GM18526 (cell line): ENCODE results near the gene TMEM184B.
A peak's percentile ranks its signal among the peaks of the same experiment; 100 is the strongest.

Experiments used
- POLR2A ChIP-seq: IDR thresholded peaks from 3 replicates; pipeline ENCODE4 v1.6.1; 2011; ENCODE audit not compliant: insufficient read length; ENCODE audit errors: extremely low read depth

The TMEM184B gene

GRCh38 chr22:38272373-38273134 is at the start of gene TMEM184B:
TMEM184B (minus strand) TSS chr22:38273010; CDS start chr22:38247961, 25,049 bp downstream.
- peak; percentile 58 for TF ChIP-seq POLR2A

- no peak for TF ChIP-seq POLR2A
These were observed 48.0 kb upstream of the TMEM184B start for GRCh38 chr22:38320605-38321402.

DNA sequence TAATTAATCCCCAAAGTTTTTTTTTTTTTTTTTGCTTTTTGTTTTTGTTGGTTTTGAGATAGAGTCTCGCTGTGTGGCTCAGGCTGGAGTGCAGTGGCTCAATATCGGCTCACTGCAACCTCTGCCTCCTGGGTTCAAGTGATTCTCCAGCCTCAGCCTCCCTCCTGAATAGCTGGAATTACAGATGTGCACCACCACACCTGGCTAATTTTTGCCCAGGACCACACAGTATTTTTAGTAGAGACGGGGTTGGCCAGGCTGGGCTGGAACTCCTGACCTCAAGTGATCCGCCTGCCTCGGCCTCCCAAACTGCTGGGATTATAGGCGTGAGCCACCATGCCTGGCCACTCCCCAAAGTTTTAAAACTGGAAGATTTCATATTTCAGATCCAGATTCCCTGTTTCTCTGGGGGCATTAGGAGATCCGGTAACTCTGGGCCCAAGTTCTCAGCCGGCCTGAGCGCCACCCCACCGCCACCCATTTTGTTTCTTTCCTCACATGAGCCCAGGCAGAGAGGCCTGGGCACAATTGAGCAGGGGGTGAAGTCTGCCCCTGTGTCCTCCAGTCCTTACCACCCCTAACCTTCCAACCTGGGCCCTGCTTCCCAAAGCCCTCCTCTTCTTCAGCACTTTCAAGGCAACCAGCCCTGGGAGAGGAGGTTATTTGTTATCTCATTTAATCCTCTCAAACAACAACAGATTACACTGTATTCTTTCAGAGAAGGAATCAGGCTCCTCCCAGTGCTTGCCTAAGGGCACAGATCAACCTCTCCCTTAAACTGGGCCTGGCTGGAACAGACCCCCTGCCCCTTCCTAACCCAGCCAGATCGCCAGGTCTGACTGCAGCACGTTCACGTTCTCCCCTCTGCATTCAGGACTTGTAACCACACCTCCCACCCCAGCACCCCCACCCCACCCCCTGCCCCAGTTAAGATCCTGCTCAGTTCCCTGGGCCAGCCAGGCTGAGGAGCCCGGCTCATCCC is 46.3 kb upstream of the TMEM184B start:
- TF ChIP-seq POLR2A, result no peak

DNA sequence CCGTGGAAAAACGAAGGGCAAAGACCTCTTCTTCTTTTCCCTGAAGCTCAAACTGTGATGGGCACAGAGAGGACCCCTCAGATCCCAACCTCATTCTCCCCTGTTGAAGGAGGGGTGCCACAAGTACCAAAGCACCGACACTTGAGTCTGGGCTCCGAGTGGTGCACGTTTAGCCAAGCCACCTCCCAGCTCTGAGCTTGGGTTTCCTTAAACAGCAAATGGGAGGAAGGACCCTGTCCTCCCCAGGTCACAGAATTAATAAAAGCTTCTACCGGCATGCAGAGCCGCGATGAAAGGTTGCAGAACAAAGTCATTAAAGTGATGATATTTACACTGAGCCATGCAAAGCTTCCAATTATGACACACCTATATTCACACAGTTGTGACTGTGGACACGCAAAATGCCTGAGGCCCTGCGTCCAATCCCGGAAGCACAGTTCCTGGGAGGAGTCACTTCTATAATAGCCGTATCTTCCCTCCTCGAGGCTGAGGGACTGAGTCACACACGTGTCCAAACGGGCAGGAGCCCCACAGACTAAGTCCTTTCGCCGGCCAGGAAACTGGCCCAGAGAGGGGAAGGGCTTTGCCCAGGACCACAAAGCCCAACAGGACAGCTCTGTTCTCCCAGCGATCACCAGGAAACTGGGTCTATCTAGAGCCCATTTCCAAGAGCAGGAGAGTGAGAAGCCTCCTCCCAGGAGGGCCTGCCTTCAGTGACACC is 45.3 kb upstream of the TMEM184B start:
- no peak for TF ChIP-seq POLR2A

GRCh38 chr22:38317122-38317994 is 44.5 kb upstream of the TMEM184B start, which contains the start of gene CSNK1E:
CSNK1E (minus strand) TSS chr22:38317433; CDS start chr22:38314157, 3,276 bp downstream.
- no peak for TF ChIP-seq POLR2A

GRCh38 chr22:38316364-38317121 is 43.7 kb upstream of the TMEM184B start:
- no peak for TF ChIP-seq POLR2A

DNA sequence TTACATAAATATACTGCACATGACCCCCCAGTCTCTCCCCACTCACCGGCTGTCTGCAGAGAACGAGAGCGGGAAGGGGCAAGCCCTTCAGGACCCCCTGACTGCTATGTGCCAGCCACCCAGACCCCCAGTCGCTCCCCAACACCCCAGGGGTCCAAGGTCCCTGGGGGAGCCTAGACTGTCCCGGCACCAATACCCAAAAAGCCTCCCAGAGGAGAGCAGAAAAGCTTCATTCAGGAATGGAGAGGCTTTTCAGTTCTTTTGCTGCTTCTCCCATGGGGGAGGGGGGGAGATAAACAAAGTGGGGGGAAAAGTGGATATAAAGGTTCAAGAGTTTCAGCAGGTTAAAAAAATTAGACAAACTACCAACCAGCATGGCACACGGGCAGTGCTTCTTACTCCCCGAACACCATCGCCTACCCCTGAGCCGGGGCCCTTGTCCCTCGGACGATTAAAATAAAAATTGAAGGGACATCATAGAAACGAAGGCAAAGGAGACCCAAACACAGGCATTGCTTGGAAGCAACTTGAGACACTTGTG is 43.1 kb upstream of the TMEM184B start:
- no peak for TF ChIP-seq POLR2A

- no peak for TF ChIP-seq POLR2A
These were observed 42.4 kb upstream of the TMEM184B start for GRCh38 chr22:38314933-38315822.

GRCh38 chr22:38314051-38314932 is 41.5 kb upstream of the TMEM184B start:
- no peak for TF ChIP-seq POLR2A

DNA sequence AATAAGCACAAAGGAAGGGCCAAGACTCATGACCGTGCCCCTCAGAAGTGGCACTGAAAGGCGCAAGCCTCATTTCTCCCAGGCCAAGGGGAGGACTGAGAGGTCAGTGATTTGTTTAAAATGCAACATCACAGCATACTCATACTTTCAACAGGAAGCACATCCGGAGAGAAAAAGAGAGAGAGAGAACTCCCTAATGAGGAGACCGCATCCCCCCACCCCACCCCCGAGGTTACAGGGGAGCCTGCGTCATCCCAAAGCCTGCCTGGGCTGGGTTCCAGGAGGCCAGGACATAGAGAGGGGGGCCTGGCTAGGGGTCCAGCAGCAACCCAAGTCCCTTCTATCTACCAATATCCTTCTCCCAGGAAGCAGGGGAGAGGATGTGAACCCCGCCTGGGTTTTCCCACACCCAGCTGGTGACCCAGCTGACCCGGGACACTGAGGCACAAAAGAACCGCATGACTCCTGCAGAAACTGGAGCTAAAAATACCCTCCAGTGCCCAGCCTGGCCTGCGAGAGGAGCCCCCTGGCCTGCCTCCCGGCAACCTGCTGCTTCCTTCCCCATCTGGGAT is 40.7 kb upstream of the TMEM184B start:
- TF ChIP-seq POLR2A, result no peak

GRCh38 chr22:38312261-38312800 is 39.5 kb upstream of the TMEM184B start:
- TF ChIP-seq POLR2A, result no peak
